Keratinocyte (primary cell): Measurements from ENCODE around the gene SLC19A3. TPM values are rescaled to one million over a fixed set of nuclear protein-coding genes. Genes with fewer than 3 reads are reported as not detected.

Source experiments
- DNase-seq: peaks from one replicate; pipeline ENCODE4 v3.0.0-alpha.2; 2011; ENCODE audit warnings: low read depth, missing footprints, low spot score
- FAIRE-seq: peaks from 2 replicates; lab custom pipeline; 2011; peaks lifted over from hg19 to GRCh38; lab: Jason Lieb, UNC
- H2AFZ ChIP-seq: 2 replicates; pipeline ENCODE4 v1.6.0; 2012; ENCODE audit warnings: low read length, control low read depth, inconsistent platforms; ENCODE audit not compliant: control insufficient read depth
- H3K27ac ChIP-seq: 2 replicates; pipeline ENCODE4 v1.5.1; 2011; ENCODE audit warnings: low read length; ENCODE audit not compliant: control insufficient read depth, insufficient read depth
- H3K27me3 ChIP-seq: 3 replicates; pipeline ENCODE4 v1.6.0; 2011; ENCODE audit warnings: low read length; ENCODE audit not compliant: control insufficient read depth, insufficient read depth; ENCODE audit errors: extremely low read depth
- H3K36me3 ChIP-seq, 2 experiments: 2 replicates in 1 of 2; 3 replicates in 1 of 2; pipeline ENCODE4 v1.5.1; 2011; ENCODE audit warnings: low read length in 2 of 2, mild to moderate bottlenecking in 1 of 2; ENCODE audit not compliant: control insufficient read depth in 2 of 2, insufficient read depth in 2 of 2; ENCODE audit errors: extremely low read depth in 1 of 2
- H3K4me1 ChIP-seq: 3 replicates; pipeline ENCODE4 v1.5.1; 2011; ENCODE audit warnings: low read length; ENCODE audit not compliant: control insufficient read depth, insufficient read depth; ENCODE audit errors: extremely low read depth
- H3K4me2 ChIP-seq: 3 replicates; pipeline ENCODE4 v1.6.0; 2011; ENCODE audit warnings: low read depth, low read length; ENCODE audit not compliant: control insufficient read depth, insufficient read depth; ENCODE audit errors: extremely low read depth
- H3K4me3 ChIP-seq, 3 experiments: fragments of 200-600 bp in 1 of 3; sonication (generic) in 1 of 3; 2 replicates in 2 of 3; 3 replicates in 1 of 3; pipeline ENCODE4 v1.5.1; 2011 to 2016; ENCODE audit warnings: low read length in 3 of 3, mild to moderate bottlenecking in 3 of 3, control low read depth in 2 of 3, inconsistent platforms in 1 of 3, low read depth in 1 of 3, mixed read lengths in 1 of 3, mixed run types in 1 of 3, moderate library complexity in 1 of 3; ENCODE audit not compliant: control insufficient read depth in 2 of 3, insufficient read depth in 2 of 3; ENCODE audit errors: extremely low read depth in 1 of 3
- H3K79me2 ChIP-seq: 2 replicates; pipeline ENCODE4 v1.6.0; 2012; ENCODE audit warnings: low read length; ENCODE audit not compliant: control insufficient read depth, insufficient read depth
- H3K9ac ChIP-seq: 3 replicates; pipeline ENCODE4 v1.6.0; 2011; ENCODE audit warnings: low read length; ENCODE audit not compliant: control insufficient read depth, insufficient read depth; ENCODE audit errors: extremely low read depth
- H3K9me1 ChIP-seq: 3 replicates; pipeline ENCODE4 v1.6.0; 2011; ENCODE audit warnings: low read length; ENCODE audit not compliant: control insufficient read depth, insufficient read depth; ENCODE audit errors: extremely low read depth
- H3K9me3 ChIP-seq: 2 replicates; pipeline ENCODE4 v1.5.1; 2012; ENCODE audit warnings: low read depth, low read length; ENCODE audit not compliant: control insufficient read depth
- H4K20me1 ChIP-seq: 3 replicates; pipeline ENCODE4 v1.6.0; 2011; ENCODE audit warnings: low read length; ENCODE audit not compliant: control insufficient read depth, insufficient read depth; ENCODE audit errors: extremely low read depth
- EZH2 ChIP-seq: IDR thresholded peaks from one replicate; pipeline ENCODE4 v1.6.1; 2012; ENCODE audit warnings: inconsistent platforms, mild to moderate bottlenecking, low read length, moderate library complexity
- dilution Hi-C: fragments of 300-500 bp; cut with MboI; formaldehyde crosslinking; loops from one replicate; pipeline ENCODE4 v1.7.0; 2020; ENCODE audit warnings: low sequenced_read_pairs; ENCODE audit not compliant: extremely low pct_ligation_motif_present
- polyA plus RNA-seq, 5 experiments: library from polyadenylated mRNA; depleted of rRNA in 3 of 5; stranded (reverse) in 3 of 5; stranded (forward) in 1 of 5; unstranded in 1 of 5; fragments of >200 nt; gene quantifications; 1 replicate in 1 of 5; 2 replicates in 3 of 5; 3 replicates in 1 of 5; pipeline versions ENCODE4 v1.2.1 to v1.2.3, GENCODE V29; 2011 to 2012; ENCODE audit warnings: missing spikeins in 2 of 5, low read depth in 1 of 5, low replicate concordance in 1 of 5
- TF ChIP-seq, protein P1 (sequence below), 3 experiments: IDR thresholded peaks in 1 of 3; conservative IDR thresholded peaks in 1 of 3; optimal IDR thresholded peaks in 1 of 3; 2 replicates in 2 of 3; 3 replicates in 1 of 3; pipeline versions ENCODE3 to v1.5.1; 2011; ENCODE audit warnings: low read length in 3 of 3, mild to moderate bottlenecking in 3 of 3, moderate library complexity in 2 of 3, control low read depth in 1 of 3, inconsistent platforms in 1 of 3; ENCODE audit not compliant: insufficient read depth in 2 of 3; ENCODE audit errors: extremely low read depth in 1 of 3

The SLC19A3 gene
- polyA plus RNA-seq, 1 donor (not counting 4 experiments of a cell fraction or from before 2014, with no cell fraction given): 0.58 TPM

DNA sequence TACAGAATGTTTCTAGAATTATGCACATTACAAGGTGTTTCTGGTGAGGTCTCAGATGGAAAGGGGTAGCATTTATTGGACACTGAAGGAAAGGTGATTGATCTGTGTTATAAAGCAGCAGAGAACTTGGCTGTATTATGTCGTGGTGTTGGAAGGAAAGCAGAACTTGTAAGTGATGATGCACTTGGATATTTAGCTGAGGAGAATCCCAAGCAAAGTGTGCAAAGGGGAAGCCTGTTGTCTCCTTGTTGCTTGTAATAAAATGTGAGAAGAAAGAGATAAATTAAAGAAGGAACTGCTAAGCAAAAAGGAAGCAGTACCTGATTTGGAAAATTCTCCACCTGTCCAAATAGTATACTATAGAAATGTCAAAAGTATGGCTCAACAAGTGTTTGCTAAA, 63.4 kb downstream of the SLC19A3 start:
- no peak for FAIRE-seq

GRCh38 chr2:227653419-227653818, 64.4 kb downstream of the SLC19A3 start:
- H3K4me3 ChIP-seq: no peak overlapping the region
- H2AFZ ChIP-seq: no peak overlapping the region
- H3K27me3 ChIP-seq: no peaks in the 10 kb centered on the region
- H3K9ac ChIP-seq: no peak overlapping the region
- no peaks in the 10 kb centered on the region for H3K79me2 ChIP-seq
- no peak overlapping the region for H3K27ac ChIP-seq
- no peak overlapping the region for H3K4me2 ChIP-seq
- no peaks in the 10 kb centered on the region for H3K9me1 ChIP-seq
- TF ChIP-seq EZH2: no peak
- TF ChIP-seq, protein P1, sequence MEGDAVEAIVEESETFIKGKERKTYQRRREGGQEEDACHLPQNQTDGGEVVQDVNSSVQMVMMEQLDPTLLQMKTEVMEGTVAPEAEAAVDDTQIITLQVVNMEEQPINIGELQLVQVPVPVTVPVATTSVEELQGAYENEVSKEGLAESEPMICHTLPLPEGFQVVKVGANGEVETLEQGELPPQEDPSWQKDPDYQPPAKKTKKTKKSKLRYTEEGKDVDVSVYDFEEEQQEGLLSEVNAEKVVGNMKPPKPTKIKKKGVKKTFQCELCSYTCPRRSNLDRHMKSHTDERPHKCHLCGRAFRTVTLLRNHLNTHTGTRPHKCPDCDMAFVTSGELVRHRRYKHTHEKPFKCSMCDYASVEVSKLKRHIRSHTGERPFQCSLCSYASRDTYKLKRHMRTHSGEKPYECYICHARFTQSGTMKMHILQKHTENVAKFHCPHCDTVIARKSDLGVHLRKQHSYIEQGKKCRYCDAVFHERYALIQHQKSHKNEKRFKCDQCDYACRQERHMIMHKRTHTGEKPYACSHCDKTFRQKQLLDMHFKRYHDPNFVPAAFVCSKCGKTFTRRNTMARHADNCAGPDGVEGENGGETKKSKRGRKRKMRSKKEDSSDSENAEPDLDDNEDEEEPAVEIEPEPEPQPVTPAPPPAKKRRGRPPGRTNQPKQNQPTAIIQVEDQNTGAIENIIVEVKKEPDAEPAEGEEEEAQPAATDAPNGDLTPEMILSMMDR (optimal IDR thresholded peaks at IDR 0.05 in 1 of 3, IDR thresholded peaks at IDR 0.05 in 1 of 3, conservative IDR thresholded peaks at IDR 0.05 in 1 of 3; ENCODE audit: extremely low read depth in 1 of 3, insufficient read depth in 2 of 3, low read length in 3 of 3): no peak
- no peaks in the 10 kb centered on the region for H3K9me3 ChIP-seq
- DNase-seq (no peak), FAIRE-seq (no peak)
- dilution Hi-C loops: no loop called here
- H3K4me1 ChIP-seq: peaks cover 3% of the 10 kb centered on the region
- no peaks in the 10 kb centered on the region for H4K20me1 ChIP-seq
- no peaks in the 10 kb centered on the region for H3K36me3 ChIP-seq

More for the DNA sequence above, 63.4 kb downstream of the SLC19A3 start:
- H3K9me3 ChIP-seq: no peaks in the 10 kb centered on the region
- H3K27me3 ChIP-seq: no peaks in the 10 kb centered on the region
- H3K4me1 ChIP-seq: peaks cover 3% of the 10 kb centered on the region
- DNase-seq: no peak
- H3K9me1 ChIP-seq: no peaks in the 10 kb centered on the region
- H4K20me1 ChIP-seq: no peaks in the 10 kb centered on the region
- H2AFZ ChIP-seq: no peak overlapping the region
- H3K4me3 ChIP-seq: no peak overlapping the region
- H3K36me3 ChIP-seq: no peaks in the 10 kb centered on the region
- dilution Hi-C loops: no loop called here
- H3K79me2 ChIP-seq: no peaks in the 10 kb centered on the region
- no peak overlapping the region for H3K9ac ChIP-seq
- H3K27ac ChIP-seq: no peak overlapping the region
- TF ChIP-seq, protein P1 (optimal IDR thresholded peaks at IDR 0.05 in 1 of 3, IDR thresholded peaks at IDR 0.05 in 1 of 3, conservative IDR thresholded peaks at IDR 0.05 in 1 of 3; ENCODE audit: extremely low read depth in 1 of 3, insufficient read depth in 2 of 3, low read length in 3 of 3): no peak
- no peak for TF ChIP-seq EZH2
- H3K4me2 ChIP-seq: no peak overlapping the region
